Endothelial cell of umbilical vein (primary cell): Measurements from ENCODE around the gene EFHD2. TPM values are rescaled to one million over a fixed set of nuclear protein-coding genes. Genes with fewer than 3 reads are reported as not detected.

Experiments
- BruUV-seq: library from RNA; stranded (reverse); fragments of 400-500 nt; replicated peaks from 2 replicates; lab custom pipeline; 2021; lab: Mats Ljungman, UMichigan
- CTCF ChIA-PET: fragments of 300-600, 350-600 bp; sonication (Branson Sonifier 250); formaldehyde crosslinking; loops from one replicate; lab custom pipeline; 2021; ENCODE audit warnings: antibody characterized with exemption, inconsistent platforms; lab: Charles Lee
- POLR2A ChIA-PET: fragments of 300-600, 350-600 bp; sonication (Branson Sonifier 250); formaldehyde crosslinking; loops from one replicate; lab custom pipeline; 2021; ENCODE audit warnings: antibody characterized with exemption, inconsistent platforms; lab: Charles Lee
- DNase-seq: peaks from one replicate; pipeline ENCODE4 v3.0.0-alpha.2; 2011; ENCODE audit warnings: low read depth, low spot score
- FAIRE-seq: peaks from 2 replicates; lab custom pipeline; 2011; peaks lifted over from hg19 to GRCh38; lab: Jason Lieb, UNC
- H2AFZ ChIP-seq: 2 replicates; pipeline ENCODE4 v1.6.0; 2012; ENCODE audit warnings: low read depth, low read length, control low read depth, inconsistent platforms
- H3K27ac ChIP-seq: 2 replicates; pipeline ENCODE4 v1.5.1; 2011; ENCODE audit warnings: low read depth, mild to moderate bottlenecking, control low read depth, low read length, moderate library complexity; ENCODE audit not compliant: insufficient read depth
- H3K27me3 ChIP-seq, 2 experiments: 2 replicates each; pipeline versions ENCODE4 v1.6.0 to v1.6.1; 2011; ENCODE audit warnings: low read length in 2 of 2, mixed read lengths in 1 of 2; ENCODE audit not compliant: control insufficient read depth in 2 of 2, insufficient read depth in 2 of 2
- H3K36me3 ChIP-seq, 2 experiments: 2 replicates in 1 of 2; 3 replicates in 1 of 2; pipeline ENCODE4 v1.5.1; 2011; ENCODE audit warnings: low read length in 2 of 2, mild to moderate bottlenecking in 1 of 2, moderate library complexity in 1 of 2; ENCODE audit not compliant: control insufficient read depth in 2 of 2, insufficient read depth in 2 of 2; ENCODE audit errors: extremely low read depth in 1 of 2
- H3K4me1 ChIP-seq: 3 replicates; pipeline ENCODE4 v1.5.1; 2011; ENCODE audit warnings: mild to moderate bottlenecking, low read length; ENCODE audit not compliant: control insufficient read depth, insufficient read depth; ENCODE audit errors: extremely low read depth
- H3K4me2 ChIP-seq: 2 replicates; pipeline ENCODE4 v1.6.1; 2011; ENCODE audit warnings: low read length, control low read depth, mixed read lengths; ENCODE audit not compliant: insufficient read depth
- H3K4me3 ChIP-seq, 3 experiments: fragments of 200-600 bp in 1 of 3; sonication (generic), shearing (Covaris generic) in 1 of 3; replicated peaks in 1 of 3; 2 replicates each; pipeline ENCODE4 v1.5.1; 2011 to 2016; ENCODE audit warnings: control low read depth in 3 of 3, low read length in 3 of 3, mild to moderate bottlenecking in 2 of 3, inconsistent platforms in 1 of 3, low read depth in 1 of 3, moderate library complexity in 1 of 3; ENCODE audit not compliant: insufficient read depth in 1 of 3
- H3K79me2 ChIP-seq: 2 replicates; pipeline ENCODE4 v1.6.0; 2012; ENCODE audit warnings: low read length, inconsistent platforms; ENCODE audit not compliant: control insufficient read depth, insufficient read depth
- H3K9ac ChIP-seq: replicated peaks from 2 replicates; pipeline ENCODE3; 2011; ENCODE audit warnings: low read length, control low read depth; ENCODE audit not compliant: insufficient read depth; ENCODE audit errors: extremely low read depth
- H3K9me1 ChIP-seq: replicated peaks from 3 replicates; pipeline ENCODE4 v1.6.0; 2011; ENCODE audit warnings: mild to moderate bottlenecking, low read length; ENCODE audit not compliant: control insufficient read depth, insufficient read depth; ENCODE audit errors: extremely low read depth
- H3K9me3 ChIP-seq: replicated peaks from 2 replicates; pipeline ENCODE4 v1.5.1; 2012; ENCODE audit warnings: low read length, inconsistent platforms; ENCODE audit not compliant: control insufficient read depth, insufficient read depth
- H4K20me1 ChIP-seq: replicated peaks from 2 replicates; pipeline ENCODE3; 2011; ENCODE audit warnings: mild to moderate bottlenecking, low read length; ENCODE audit not compliant: control insufficient read depth, insufficient read depth; ENCODE audit errors: extremely low read depth
- EZH2 ChIP-seq: IDR thresholded peaks from 2 replicates; pipeline ENCODE4 v1.6.1; 2012; ENCODE audit warnings: borderline replicate concordance, low read depth, mild to moderate bottlenecking, moderate library complexity, low read length, inconsistent platforms; ENCODE audit not compliant: severe bottlenecking
- FOS ChIP-seq: IDR thresholded peaks from 2 replicates; pipeline ENCODE4 v1.6.1; 2011; ENCODE audit warnings: mild to moderate bottlenecking, low read length, moderate library complexity, borderline replicate concordance; ENCODE audit not compliant: insufficient read depth
- GATA2 ChIP-seq: IDR thresholded peaks from 2 replicates; pipeline ENCODE4 v1.7.0; 2011; ENCODE audit warnings: low read depth, mild to moderate bottlenecking, moderate library complexity, mixed read lengths, low read length; ENCODE audit not compliant: insufficient read length, insufficient read depth
- JUN ChIP-seq: IDR thresholded peaks from 2 replicates; pipeline ENCODE4 v1.6.1; 2011; ENCODE audit warnings: borderline replicate concordance, low read depth; ENCODE audit not compliant: insufficient read length, insufficient read depth
- MYC ChIP-seq: IDR thresholded peaks from one replicate; pipeline ENCODE4 v1.6.1; 2011; ENCODE audit warnings: mild to moderate bottlenecking, low read depth, low read length
- POLR2A ChIP-seq: IDR thresholded peaks from 2 replicates; pipeline ENCODE4 v1.6.1; 2012; ENCODE audit warnings: low read depth, mild to moderate bottlenecking, control low read depth, low read length
- POLR2AphosphoS5 ChIP-seq: IDR thresholded peaks from 2 replicates; pipeline ENCODE4 v1.6.1; 2012; ENCODE audit warnings: low read depth, mild to moderate bottlenecking, control low read depth, low read length, moderate library complexity; ENCODE audit not compliant: insufficient read depth
- dilution Hi-C: fragments of 300-500 bp; cut with MboI; formaldehyde crosslinking; loops from one replicate; pipeline ENCODE4 v1.15.0; 2019; ENCODE audit warnings: low sequenced_read_pairs; ENCODE audit not compliant: extremely low pct_ligation_motif_present
- intact Hi-C: fragments of 100-400 bp; cut with micrococcal nuclease; formaldehyde crosslinking; loops from one replicate; pipeline ENCODE4 v1.10.0; 2022
- polyA plus RNA-seq, 4 experiments: library from polyadenylated mRNA; depleted of rRNA in 3 of 4; stranded (reverse) in 3 of 4; unstranded in 1 of 4; fragments of >200 nt; gene quantifications; 2 replicates each; pipeline versions ENCODE4 v1.2.1 to v1.2.3, GENCODE V29; 2011 to 2012; ENCODE audit warnings: missing spikeins in 1 of 4
- total RNA-seq: library from RNA; stranded (reverse); gene quantifications from 2 replicates; pipeline ENCODE4 v1.2.3, GENCODE V29; 2021
- TF ChIP-seq, protein P1 (sequence below), 2 donors: IDR thresholded peaks; 1 replicate in 1 of 2; 2 replicates in 1 of 2; pipeline ENCODE4 v1.5.1; 2011; ENCODE audit warnings: low read length in 2 of 2, mild to moderate bottlenecking in 2 of 2, moderate library complexity in 2 of 2, control low read depth in 1 of 2, inconsistent platforms in 1 of 2, low read depth in 1 of 2; ENCODE audit not compliant: insufficient read depth in 1 of 2; ENCODE audit errors: extremely low read depth in 1 of 2
- TF ChIP-seq, protein P2 (sequence below): IDR thresholded peaks from 2 replicates; pipeline ENCODE4 v1.6.1; 2011; ENCODE audit not compliant: insufficient read depth, insufficient read length

The EFHD2 gene
- total and polyA plus RNA-seq, 2 donors (not counting 3 experiments of a cell fraction or from before 2014, with no cell fraction given), result 50.2 to 73.5 TPM

DNA sequence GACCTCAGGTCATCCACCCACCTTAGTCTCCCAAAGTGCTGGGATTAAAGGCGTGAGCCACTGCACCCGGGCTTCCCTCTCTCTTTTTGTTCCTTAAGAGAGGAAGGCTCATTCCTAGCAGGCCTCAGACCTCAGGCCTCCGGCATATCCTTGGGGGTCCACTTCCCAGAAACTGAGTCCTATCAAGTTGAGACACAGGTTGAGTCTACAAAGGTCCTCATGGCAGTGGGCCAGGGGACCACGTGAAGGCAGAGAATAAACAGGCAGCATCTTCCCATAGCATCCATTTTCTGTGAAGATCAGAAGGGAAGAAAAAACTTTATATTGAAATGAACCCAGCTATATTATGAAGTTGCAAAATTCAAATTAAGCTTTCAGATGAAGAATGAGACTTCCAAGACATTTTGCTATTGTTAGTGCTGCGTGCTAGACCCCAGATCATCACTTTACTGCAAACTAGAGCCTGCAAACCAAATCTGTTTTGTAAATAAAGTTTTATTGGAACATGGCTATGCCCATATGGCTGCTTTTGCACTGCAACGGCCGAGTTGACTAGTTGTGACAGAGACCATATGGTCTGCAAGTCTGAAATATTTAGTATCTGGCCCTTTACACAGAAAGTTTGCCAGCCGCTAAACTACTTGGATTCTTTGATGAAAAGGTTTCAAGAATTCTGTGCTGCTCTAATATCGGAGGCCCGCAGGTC is 43.3 kb downstream of the EFHD2 start:
- no peak overlapping the region for H2AFZ ChIP-seq
- dilution Hi-C loops (no loop called here), intact Hi-C loops (no loop called here)
- TF ChIP-seq EZH2, result no peak
- H3K27me3 ChIP-seq, result no peaks in the 10 kb centered on the region
- no peak overlapping the region for H3K4me2 ChIP-seq
- no peak for DNase-seq
- no peaks in the 10 kb centered on the region for H4K20me1 ChIP-seq
- H3K9me1 ChIP-seq, result no peaks in the 10 kb centered on the region
- no TSS peak for BruUV-seq
- H3K79me2 ChIP-seq, result no peaks in the 10 kb centered on the region
- ChIA-PET POLR2A (no interaction called here), CTCF (no interaction called here)
- no peak overlapping the region for H3K4me3 ChIP-seq
- H3K4me1 ChIP-seq, result no peaks in the 10 kb centered on the region
- FAIRE-seq, result no peak
- H3K9me3 ChIP-seq, result no peaks in the 10 kb centered on the region
- H3K9ac ChIP-seq, result no peak overlapping the region
- no peak overlapping the region for H3K27ac ChIP-seq
- H3K36me3 ChIP-seq, result no peaks in the 10 kb centered on the region

DNA sequence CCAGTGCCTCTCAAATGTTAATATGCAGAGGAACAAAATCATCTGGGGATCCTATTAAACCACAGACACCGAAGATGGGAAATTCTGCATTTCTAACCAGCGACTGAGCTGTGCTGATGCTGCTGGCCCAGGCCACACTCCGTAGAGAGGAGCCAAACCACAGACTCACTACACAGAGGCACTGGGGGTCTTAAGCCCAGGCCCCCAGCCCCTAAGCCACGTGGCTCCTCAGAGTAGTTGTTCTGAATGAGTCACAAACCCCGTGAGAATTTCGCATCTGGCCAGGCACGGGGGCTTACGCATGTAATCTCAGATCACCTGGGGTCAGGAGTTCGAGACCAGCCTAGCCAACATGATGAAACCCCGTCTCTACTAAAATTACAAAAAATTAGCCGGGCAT is 44.0 kb downstream of the EFHD2 start:
- Histone ChIP-seq H3K27me3 (no peaks in the 10 kb centered on the region), H3K4me1 (no peaks in the 10 kb centered on the region), H3K9me3 (no peaks in the 10 kb centered on the region), H2AFZ (no peak overlapping the region), H3K27ac (no peak overlapping the region), H3K9ac (no peak overlapping the region), H3K9me1 (no peaks in the 10 kb centered on the region), H3K4me3 (no peak overlapping the region), H3K36me3 (no peaks in the 10 kb centered on the region), H3K4me2 (no peak overlapping the region), H4K20me1 (no peaks in the 10 kb centered on the region), H3K79me2 (no peaks in the 10 kb centered on the region)
- dilution Hi-C loops, result no loop called here
- CTCF ChIA-PET, result no interaction called here
- intact Hi-C loops, result no loop called here
- POLR2A ChIA-PET, result no interaction called here
- BruUV-seq, result no TSS peak
- FAIRE-seq (no peak), DNase-seq (no peak)
- TF ChIP-seq, protein P1, sequence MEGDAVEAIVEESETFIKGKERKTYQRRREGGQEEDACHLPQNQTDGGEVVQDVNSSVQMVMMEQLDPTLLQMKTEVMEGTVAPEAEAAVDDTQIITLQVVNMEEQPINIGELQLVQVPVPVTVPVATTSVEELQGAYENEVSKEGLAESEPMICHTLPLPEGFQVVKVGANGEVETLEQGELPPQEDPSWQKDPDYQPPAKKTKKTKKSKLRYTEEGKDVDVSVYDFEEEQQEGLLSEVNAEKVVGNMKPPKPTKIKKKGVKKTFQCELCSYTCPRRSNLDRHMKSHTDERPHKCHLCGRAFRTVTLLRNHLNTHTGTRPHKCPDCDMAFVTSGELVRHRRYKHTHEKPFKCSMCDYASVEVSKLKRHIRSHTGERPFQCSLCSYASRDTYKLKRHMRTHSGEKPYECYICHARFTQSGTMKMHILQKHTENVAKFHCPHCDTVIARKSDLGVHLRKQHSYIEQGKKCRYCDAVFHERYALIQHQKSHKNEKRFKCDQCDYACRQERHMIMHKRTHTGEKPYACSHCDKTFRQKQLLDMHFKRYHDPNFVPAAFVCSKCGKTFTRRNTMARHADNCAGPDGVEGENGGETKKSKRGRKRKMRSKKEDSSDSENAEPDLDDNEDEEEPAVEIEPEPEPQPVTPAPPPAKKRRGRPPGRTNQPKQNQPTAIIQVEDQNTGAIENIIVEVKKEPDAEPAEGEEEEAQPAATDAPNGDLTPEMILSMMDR (IDR thresholded peaks at IDR 0.05; ENCODE audit: extremely low read depth in 1 of 2, insufficient read depth in 1 of 2, low read depth in 1 of 2, low read length in 2 of 2), result no peak
- TF ChIP-seq POLR2A (no peak), EZH2 (no peak), FOS (no peak), POLR2AphosphoS5 (no peak), MYC (no peak), JUN (no peak), GATA2 (no peak)
- TF ChIP-seq, protein P2, sequence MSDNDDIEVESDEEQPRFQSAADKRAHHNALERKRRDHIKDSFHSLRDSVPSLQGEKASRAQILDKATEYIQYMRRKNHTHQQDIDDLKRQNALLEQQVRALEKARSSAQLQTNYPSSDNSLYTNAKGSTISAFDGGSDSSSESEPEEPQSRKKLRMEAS, result no peak
